ENCODE results near the gene SGSH. TPM values are rescaled to one million over a fixed set of nuclear protein-coding genes. Genes with fewer than 3 reads are reported as not detected.
A peak's percentile ranks its signal among the peaks of the same experiment; 100 is the strongest.

Gene SGSH
- total and polyA plus RNA-seq, 4 experiments from 2014 or later, result 37.8 to 198 (median 124) TPM

DNA sequence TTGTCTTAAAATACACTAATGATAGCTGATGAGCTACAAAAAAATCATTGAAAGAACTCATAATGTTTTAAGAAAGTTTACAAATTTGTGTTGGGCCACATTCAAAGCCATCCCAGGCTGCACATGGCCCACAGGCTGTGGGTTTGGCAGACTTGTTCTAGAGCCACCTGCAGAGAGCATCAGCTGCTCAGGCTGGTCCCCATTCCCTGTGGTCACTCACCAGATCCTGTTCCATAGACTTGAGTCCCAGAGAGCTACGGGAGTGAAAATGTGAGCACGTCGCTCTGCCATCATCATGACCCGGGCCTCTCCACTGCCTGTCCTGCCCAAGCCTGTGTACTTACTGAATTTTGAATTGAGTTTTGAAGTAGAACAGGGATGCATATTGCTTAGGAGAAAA, 7.0 kb upstream of the SGSH start:
- no peaks in the 10 kb centered on the region for H3K27me3 Mint-ChIP-seq
- H3K27ac Mint-ChIP-seq, result peak overlapping the region in 1 of 7 donors; percentile 71
- Histone ChIP-seq H3K36me3 (ENCODE audit: insufficient read depth, low read length) (no peaks in the 10 kb centered on the region), H3K4me3 (ENCODE audit: low read length in 2 of 2) (no peak overlapping the region), H3K27ac (ENCODE audit: low read depth, low read length) (no peak overlapping the region), H3K4me1 (ENCODE audit: insufficient read depth, low read length) (no peaks in the 10 kb centered on the region), H3K27me3 (ENCODE audit: insufficient read depth, low read length) (no peaks in the 10 kb centered on the region), H3K9me3 (ENCODE audit: control insufficient read depth in 1 of 2, low read length in 2 of 2) (peaks cover 0 to 1% of the 10 kb centered on the region in 2 donors)
- no peak for DNase-seq
- ChIA-PET CTCF (ENCODE audit: partially characterized antibody) (no interaction called here), POLR2A (ENCODE audit: partially characterized antibody) (interaction anchor here (0.8 to 2.5 kb wide), 4 partner anchors 8 to 34 kb away, joined by 3 to 7 read pairs (median 3); partner anchors contain the start of gene RNF213)
- H3K9me3 Mint-ChIP-seq, result peaks cover 0 to 14% (median 4%) of the 10 kb centered on the region in 8 donors
- peaks cover 27 to 41% of the 10 kb centered on the region in 2 donors for H3K36me3 Mint-ChIP-seq
- intact Hi-C loops (cut with micrococcal nuclease), result no loop called here
- H3K4me1 Mint-ChIP-seq, result peaks cover 8 to 20% (median 16%) of the 10 kb centered on the region in 4 donors
- H3K4me3 Mint-ChIP-seq, result no peak overlapping the region

DNA sequence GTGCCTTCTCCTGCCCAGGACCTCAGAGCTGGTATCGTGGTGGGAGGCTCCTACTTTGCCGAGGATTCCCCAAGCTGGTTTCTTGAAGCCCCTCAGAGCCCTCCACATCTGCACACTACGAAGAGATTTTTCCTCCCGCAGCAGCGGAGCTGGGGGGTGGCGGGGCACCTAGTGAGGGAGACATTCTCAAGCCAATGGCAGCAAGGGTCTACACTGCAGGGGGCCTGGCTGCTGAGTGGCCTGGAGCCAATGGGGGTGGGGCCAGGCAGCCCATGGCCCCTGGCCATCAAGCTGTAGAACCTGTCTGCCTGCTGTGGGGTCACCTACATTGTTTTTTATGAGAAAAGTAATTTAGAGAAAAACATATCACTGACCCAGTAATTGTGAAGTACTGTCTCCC, 5.1 kb upstream of the SGSH start:
- Mint-ChIP-seq H3K36me3 (peaks cover 9 to 28% of the 10 kb centered on the region in 2 donors), H3K9me3 (peaks cover 0 to 3% (median 0%) of the 10 kb centered on the region in 8 donors), H3K4me1 (peaks cover 9 to 30% (median 17%) of the 10 kb centered on the region in 4 donors), H3K27me3 (no peaks in the 10 kb centered on the region), H3K27ac (peak overlapping the region in 1 of 7 donors; percentile 60), H3K4me3 (no peak overlapping the region)
- no peak for DNase-seq
- ChIA-PET CTCF (ENCODE audit: partially characterized antibody) (no interaction called here), POLR2A (ENCODE audit: partially characterized antibody) (no interaction called here)
- Histone ChIP-seq H3K4me3 (ENCODE audit: low read length in 2 of 2) (no peak overlapping the region), H3K4me1 (ENCODE audit: insufficient read depth, low read length) (peaks cover 6% of the 10 kb centered on the region), H3K9me3 (ENCODE audit: control insufficient read depth in 1 of 2, low read length in 2 of 2) (no peaks in the 10 kb centered on the region), H3K27me3 (ENCODE audit: insufficient read depth, low read length) (no peaks in the 10 kb centered on the region), H3K27ac (ENCODE audit: low read depth, low read length) (no peak overlapping the region), H3K36me3 (ENCODE audit: insufficient read depth, low read length) (no peaks in the 10 kb centered on the region)
- intact Hi-C loops (cut with micrococcal nuclease), result no loop called here

DNA sequence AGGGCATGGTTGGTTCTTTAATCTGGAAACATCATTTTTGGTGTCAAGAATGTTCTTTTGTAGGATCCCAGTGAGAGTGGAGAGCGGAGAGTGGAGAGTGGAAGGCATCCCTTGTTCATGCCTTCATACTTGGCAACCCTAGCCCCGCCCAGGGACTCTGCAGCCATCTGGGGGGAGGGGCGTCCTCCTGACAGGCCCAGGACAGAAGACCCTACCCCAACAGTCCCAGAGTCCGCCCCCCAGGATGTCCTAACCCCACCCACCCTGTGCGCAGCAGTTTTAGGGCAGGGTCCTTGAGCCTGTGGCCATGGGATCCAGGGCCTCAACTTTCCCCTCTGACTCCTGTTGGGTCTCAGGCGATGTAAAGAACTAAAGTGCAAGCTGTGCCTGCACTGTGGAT, 4.5 kb upstream of the SGSH start:
- Histone ChIP-seq H3K27ac (ENCODE audit: low read depth, low read length) (no peak overlapping the region), H3K27me3 (ENCODE audit: insufficient read depth, low read length) (no peaks in the 10 kb centered on the region), H3K4me1 (ENCODE audit: insufficient read depth, low read length) (peaks cover 6% of the 10 kb centered on the region), H3K4me3 (ENCODE audit: low read length in 2 of 2) (no peak overlapping the region), H3K36me3 (ENCODE audit: insufficient read depth, low read length) (no peaks in the 10 kb centered on the region), H3K9me3 (ENCODE audit: control insufficient read depth in 1 of 2, low read length in 2 of 2) (no peaks in the 10 kb centered on the region)
- H3K4me1 Mint-ChIP-seq, result peaks cover 9 to 30% (median 18%) of the 10 kb centered on the region in 4 donors
- H3K4me3 Mint-ChIP-seq, result no peak overlapping the region
- intact Hi-C loops (cut with micrococcal nuclease), result no loop called here
- no peak for DNase-seq
- ChIA-PET POLR2A (ENCODE audit: partially characterized antibody) (no interaction called here), CTCF (ENCODE audit: partially characterized antibody) (no interaction called here)
- H3K36me3 Mint-ChIP-seq, result peaks cover 6 to 29% of the 10 kb centered on the region in 2 donors
- peaks cover 0 to 2% (median 0%) of the 10 kb centered on the region in 8 donors for H3K9me3 Mint-ChIP-seq
- peak overlapping the region in 3 of 7 donors; percentile 0 to 96 (median 92) for H3K27ac Mint-ChIP-seq
- no peaks in the 10 kb centered on the region for H3K27me3 Mint-ChIP-seq

DNA sequence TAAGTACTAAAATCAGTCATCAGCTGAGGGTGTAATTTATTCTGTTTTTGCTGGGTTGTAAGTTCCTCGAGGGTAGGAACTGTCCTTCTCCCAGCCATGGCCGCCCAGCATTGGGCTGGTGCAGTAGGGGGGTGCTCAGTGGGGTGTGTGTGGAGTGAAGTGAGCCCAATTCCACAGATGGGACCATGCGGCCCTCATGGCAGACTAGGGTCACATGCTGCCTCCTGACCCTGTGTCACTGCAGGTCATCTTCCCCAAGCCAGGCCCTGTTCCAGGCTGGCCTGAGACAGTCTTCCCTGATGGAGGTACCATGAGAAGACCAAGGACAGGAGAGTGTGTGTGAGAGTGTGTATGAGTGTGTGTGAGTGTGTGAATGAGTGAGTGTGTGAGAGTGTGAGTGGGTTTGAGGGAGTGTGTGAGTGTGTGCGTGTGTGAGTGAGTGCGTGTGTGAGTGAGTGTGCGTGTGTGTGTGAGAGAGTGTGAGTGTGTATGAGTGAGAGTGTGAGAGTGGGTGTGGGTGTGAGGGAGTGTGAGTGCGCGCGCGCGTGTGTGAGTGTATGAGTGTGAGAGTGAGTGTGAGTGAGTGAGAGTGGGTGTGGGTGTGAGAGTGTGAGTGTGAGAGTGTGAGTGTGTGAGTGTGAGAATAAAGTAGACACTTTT, 3.8 kb upstream of the SGSH start:
- CTCF ChIA-PET (ENCODE audit: partially characterized antibody), result no interaction called here
- Mint-ChIP-seq H3K4me3 (peak overlapping the region in 1 of 8 donors; percentile 0), H3K27me3 (no peaks in the 10 kb centered on the region), H3K27ac (peak overlapping the region in 5 of 7 donors; percentile 0 to 96 (median 67)), H3K4me1 (peaks cover 9 to 36% (median 23%) of the 10 kb centered on the region in 4 donors), H3K36me3 (peaks cover 6 to 33% of the 10 kb centered on the region in 2 donors), H3K9me3 (peaks cover 0 to 2% (median 0%) of the 10 kb centered on the region in 8 donors)
- no peak overlapping the region for H3K4me3 ChIP-seq (ENCODE audit: low read length in 2 of 2)
- H3K27me3 ChIP-seq (ENCODE audit: insufficient read depth, low read length), result no peaks in the 10 kb centered on the region
- H3K36me3 ChIP-seq (ENCODE audit: insufficient read depth, low read length), result no peaks in the 10 kb centered on the region
- DNase-seq, result no peak
- POLR2A ChIA-PET (ENCODE audit: partially characterized antibody), result no interaction called here
- peaks cover 10% of the 10 kb centered on the region for H3K4me1 ChIP-seq (ENCODE audit: insufficient read depth, low read length)
- H3K27ac ChIP-seq (ENCODE audit: low read depth, low read length), result no peak overlapping the region
- intact Hi-C loops (cut with micrococcal nuclease), result no loop called here
- no peaks in the 10 kb centered on the region for H3K9me3 ChIP-seq (ENCODE audit: control insufficient read depth in 1 of 2, low read length in 2 of 2)

DNA sequence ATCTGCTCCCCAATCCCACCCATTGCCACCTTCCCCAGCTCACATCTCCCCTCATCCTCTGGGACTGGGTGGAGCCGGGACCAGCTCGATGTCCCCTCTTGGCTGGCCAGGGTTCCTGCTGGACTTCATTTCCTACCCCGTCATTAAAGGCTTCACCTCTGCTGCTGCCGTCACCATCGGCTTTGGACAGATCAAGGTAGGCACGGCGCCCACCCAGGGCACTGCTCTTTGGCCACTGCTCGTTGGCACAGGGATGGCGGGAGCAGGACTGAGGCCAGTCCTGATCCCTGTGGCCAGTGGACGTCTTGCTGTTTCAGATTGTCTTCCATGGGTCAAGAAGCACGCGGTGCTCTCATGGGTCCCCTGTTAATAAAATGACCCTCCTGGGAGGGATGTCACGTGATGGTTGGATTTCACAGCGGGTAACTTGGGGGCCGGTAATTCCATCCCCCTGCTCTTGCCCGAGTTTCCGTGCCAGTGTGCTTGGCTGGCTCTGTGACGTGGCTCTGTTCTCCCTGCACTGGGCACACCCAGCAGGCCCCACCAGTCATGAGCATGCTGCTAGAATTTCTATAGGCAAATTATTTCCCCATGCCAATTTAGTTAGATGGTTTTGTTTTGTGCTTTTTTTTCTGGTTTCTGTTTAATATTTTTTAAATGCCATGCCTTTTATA, 3.1 kb upstream of the SGSH start:
- H3K4me3 Mint-ChIP-seq, result peak overlapping the region in 6 of 8 donors; percentile 8 to 62 (median 45)
- no peaks in the 10 kb centered on the region for H3K27me3 ChIP-seq (ENCODE audit: insufficient read depth, low read length)
- no peaks in the 10 kb centered on the region for H3K9me3 ChIP-seq (ENCODE audit: control insufficient read depth in 1 of 2, low read length in 2 of 2)
- peaks cover 0 to 2% (median 0%) of the 10 kb centered on the region in 8 donors for H3K9me3 Mint-ChIP-seq
- DNase-seq, result no peak
- H3K27ac Mint-ChIP-seq, result peak overlapping the region in 5 of 7 donors; percentile 17 to 85 (median 55)
- H3K36me3 ChIP-seq (ENCODE audit: insufficient read depth, low read length), result peaks cover 3% of the 10 kb centered on the region
- CTCF ChIA-PET (ENCODE audit: partially characterized antibody), result no interaction called here
- no peak overlapping the region for H3K4me3 ChIP-seq (ENCODE audit: low read length in 2 of 2)
- H3K36me3 Mint-ChIP-seq, result peaks cover 6 to 30% of the 10 kb centered on the region in 2 donors
- peaks cover 13 to 43% (median 29%) of the 10 kb centered on the region in 4 donors for H3K4me1 Mint-ChIP-seq
- no peaks in the 10 kb centered on the region for H3K27me3 Mint-ChIP-seq
- intact Hi-C loops (cut with micrococcal nuclease), result no loop called here
- POLR2A ChIA-PET (ENCODE audit: partially characterized antibody), result no interaction called here
- H3K27ac ChIP-seq (ENCODE audit: low read depth, low read length), result no peak overlapping the region
- peaks cover 17% of the 10 kb centered on the region for H3K4me1 ChIP-seq (ENCODE audit: insufficient read depth, low read length)

DNA sequence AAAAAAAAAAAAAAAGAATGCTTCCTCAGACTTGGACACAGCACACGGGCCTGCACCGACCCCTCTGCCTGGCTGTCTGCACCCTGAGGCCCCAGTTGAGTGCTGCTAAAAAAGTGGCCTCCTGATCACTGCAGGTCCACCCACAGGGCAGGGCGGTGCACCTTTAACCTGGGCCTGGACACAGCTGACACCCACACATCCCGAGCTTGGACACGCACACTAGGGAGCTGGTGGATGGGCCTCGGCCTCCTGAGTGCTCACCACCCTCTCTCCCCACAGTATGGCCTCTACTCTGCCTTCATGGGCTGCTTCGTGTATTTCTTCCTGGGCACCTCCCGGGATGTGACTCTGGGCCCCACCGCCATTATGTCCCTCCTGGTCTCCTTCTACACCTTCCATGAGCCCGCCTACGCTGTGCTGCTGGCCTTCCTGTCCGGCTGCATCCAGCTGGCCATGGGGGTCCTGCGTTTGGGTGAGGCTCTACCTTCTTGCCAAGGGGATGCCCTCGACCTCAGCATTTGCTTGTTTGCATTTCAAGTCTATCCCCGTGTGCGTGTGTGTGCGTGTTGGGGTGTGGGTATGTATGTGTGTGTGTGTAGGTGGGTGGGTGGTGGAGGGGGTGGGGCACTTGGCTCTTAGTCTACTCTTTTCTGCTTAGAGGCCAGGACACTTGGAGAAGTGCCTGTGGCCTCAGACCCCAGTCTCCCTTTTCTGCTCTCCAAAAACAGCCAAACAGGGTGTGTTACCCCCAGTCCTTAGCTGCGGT, 2.4 kb upstream of the SGSH start:
- Mint-ChIP-seq H3K27ac (peak overlapping the region in 4 of 7 donors; percentile 55 to 85 (median 74)), H3K36me3 (peaks cover 8 to 33% of the 10 kb centered on the region in 2 donors), H3K9me3 (peaks cover 0 to 2% (median 0%) of the 10 kb centered on the region in 8 donors), H3K4me3 (peak overlapping the region in 7 of 8 donors; percentile 40 to 67 (median 61)), H3K4me1 (peaks cover 16 to 50% (median 35%) of the 10 kb centered on the region in 4 donors), H3K27me3 (no peaks in the 10 kb centered on the region)
- Histone ChIP-seq H3K4me1 (ENCODE audit: insufficient read depth, low read length) (peaks cover 24% of the 10 kb centered on the region), H3K4me3 (ENCODE audit: low read length in 2 of 2) (no peak overlapping the region), H3K9me3 (ENCODE audit: control insufficient read depth in 1 of 2, low read length in 2 of 2) (no peaks in the 10 kb centered on the region), H3K36me3 (ENCODE audit: insufficient read depth, low read length) (peaks cover 7% of the 10 kb centered on the region), H3K27ac (ENCODE audit: low read depth, low read length) (no peak overlapping the region), H3K27me3 (ENCODE audit: insufficient read depth, low read length) (no peaks in the 10 kb centered on the region)
- ChIA-PET CTCF (ENCODE audit: partially characterized antibody) (interaction anchor here (1.4 kb wide), 1 partner anchor 26 kb away, joined by 4 read pairs; no protein-coding TSS in a partner anchor), POLR2A (ENCODE audit: partially characterized antibody) (no interaction called here)
- DNase-seq, result no peak
- intact Hi-C loops (cut with micrococcal nuclease), result no loop called here
